HG02885 (cell line): ENCODE results near the gene USP22.
A peak's percentile ranks its signal among the peaks of the same experiment; 100 is the strongest.
"Not testable (repeated sequence)": the region's sequence is repeated elsewhere in the genome, so short reads cannot be mapped to it uniquely, and the experiment has no call there.

Source experiments
- ATAC-seq: cut with Tn5 transposase; IDR thresholded peaks from one replicate; pipeline ENCODE4 v1.9.1; 2021; ENCODE audit warnings: mild to moderate bottlenecking; ENCODE audit not compliant: unreplicated experiment, poor library complexity

Gene USP22

DNA sequence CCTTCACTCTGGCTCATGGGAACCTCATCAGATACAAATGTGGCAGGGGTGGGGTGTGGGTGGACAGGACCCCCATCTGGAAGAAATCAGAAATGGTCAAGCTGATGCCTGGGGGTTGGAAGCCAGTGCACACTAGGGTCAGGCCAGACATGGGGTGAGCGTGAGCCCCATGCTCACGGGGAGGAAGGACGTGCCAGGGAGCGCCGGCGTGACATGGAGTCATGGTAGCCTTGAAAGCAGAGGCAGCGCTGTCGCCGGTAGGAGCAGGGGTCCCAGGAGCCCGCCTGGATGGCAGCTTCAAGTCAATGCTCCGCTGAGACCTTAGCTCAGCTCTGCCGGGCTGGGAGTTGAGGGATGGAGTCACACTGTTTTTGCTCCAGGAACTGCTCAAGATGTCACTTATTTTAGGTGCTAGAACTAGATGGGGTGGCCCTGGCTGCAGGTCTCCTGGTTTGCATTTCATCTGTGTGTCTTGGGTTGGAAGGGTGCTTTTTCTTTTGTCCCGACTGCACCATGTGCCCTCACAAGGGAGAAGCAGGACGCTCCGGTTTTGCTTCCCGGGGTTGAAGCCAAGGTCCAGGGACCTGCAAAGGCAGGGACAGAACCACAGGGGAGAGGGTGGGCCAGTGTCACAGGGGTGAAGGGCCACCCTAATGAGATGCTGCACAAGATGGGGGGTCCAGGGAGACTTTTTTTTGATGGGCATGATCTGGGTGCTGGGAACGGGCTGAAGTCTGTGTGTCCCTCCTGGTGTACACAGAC, 51.4 kb downstream of the USP22 start:
- no peak for ATAC-seq

DNA sequence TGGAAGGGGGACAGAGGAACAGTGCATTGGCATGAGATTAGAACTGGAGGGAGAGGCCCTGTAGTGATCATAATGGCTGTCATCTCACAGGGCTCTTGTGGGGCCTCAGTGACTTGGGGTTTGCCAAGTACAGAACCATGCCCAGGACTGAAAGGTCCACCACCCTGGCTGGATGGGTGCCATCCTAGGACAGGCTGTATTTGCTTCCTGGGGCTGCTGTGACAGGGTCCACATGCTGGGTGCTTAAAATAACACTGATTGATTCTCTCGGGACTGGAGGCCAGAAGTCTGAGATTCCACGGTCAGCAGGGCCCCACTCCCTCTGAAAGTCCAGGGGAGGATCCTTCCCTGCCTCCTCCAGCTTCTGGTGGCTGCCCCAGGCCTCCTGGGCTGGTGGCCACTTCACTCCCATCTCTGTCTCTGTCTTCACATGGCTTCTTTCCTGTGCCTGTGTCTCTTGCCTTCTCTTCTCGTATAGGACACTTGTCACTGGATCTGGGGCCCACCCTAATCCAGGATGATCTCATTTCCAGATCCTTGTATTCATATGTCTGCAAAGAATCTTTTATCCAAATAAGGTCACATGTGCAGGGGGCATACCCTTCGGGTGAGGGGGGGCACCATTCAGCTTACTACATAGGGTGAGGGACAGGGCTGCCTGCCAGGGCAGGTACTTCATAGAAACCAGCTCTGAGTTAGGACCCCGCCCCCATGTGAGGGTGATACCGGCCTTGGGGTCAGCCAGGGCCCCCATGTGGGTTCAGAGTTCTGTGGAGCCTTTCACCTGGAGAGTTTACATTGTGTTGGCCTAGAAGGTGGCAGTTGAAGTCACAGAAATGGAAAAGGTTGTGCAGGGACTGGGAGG, 52.6 kb downstream of the USP22 start:
- no peak for ATAC-seq

DNA sequence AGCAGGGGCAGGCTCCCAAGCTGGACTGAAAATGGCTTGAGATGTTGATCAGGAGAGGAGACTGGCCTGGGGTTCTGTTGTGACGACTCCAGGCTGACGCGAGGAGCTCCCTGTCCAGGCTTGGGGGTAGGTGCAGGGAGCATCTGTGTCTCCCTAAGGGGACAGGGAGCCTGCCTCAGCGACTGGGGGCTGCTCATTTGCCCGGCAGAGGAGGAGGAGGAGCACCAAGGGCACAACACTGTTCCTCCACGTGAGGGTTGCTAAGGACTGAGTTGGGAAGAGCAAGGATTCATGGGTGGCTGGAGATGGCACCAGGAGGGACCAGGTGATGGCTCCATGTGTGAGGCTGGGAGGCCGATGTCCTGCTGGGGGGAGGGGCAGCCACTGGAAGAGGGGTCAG, 53.3 kb downstream of the USP22 start:
- no peak for ATAC-seq

DNA sequence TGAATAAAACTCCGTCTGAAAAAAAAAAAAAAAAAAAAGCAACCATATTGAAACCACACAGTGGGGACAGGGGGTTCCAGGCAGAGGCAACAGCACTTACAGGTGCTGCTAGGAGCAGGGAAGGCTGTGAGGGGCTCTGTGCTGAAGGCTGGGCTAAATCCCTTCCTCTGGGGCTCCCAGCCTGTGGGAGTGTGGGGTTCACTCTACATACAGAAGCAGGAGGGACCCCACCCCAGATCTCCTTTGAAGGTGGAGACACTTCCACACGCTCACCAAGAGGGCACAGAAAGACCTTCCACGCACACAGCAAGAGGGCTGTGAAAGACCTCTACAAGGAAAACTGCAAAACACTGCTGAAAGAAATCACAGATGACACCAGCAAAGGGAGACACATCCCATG, 53.9 kb downstream of the USP22 start:
- no peak for ATAC-seq

DNA sequence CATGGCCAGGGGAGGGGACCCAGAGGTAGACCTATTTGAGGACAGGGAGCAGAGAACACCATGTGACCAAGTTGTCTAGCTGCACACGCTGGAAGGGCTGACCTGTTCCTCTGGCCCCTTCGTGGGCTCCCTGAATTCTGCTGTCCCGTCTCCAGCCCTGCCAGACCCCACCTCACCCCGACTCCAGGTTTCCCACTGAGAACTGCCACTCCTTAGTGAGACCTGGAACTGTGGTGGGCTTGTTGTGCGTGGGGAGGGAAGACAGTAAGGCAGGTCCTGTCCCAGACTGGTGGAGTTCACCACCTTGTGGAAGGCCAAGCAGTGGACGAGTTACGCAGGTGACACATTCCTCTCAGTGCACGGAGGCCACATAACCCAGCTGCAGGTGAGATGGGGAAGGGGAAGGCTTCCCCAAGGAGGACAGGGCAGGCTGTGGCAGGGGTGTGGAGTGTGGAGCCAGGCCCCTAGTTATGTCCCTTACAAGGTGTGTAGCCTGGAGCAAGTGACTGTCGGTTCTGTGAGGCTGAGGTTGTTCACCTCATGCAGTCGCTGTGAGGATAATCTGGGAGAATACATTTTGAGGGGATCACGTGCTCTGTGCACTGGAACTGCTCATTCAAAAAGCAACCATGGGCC, 54.7 kb downstream of the USP22 start:
- ATAC-seq = no peak

DNA sequence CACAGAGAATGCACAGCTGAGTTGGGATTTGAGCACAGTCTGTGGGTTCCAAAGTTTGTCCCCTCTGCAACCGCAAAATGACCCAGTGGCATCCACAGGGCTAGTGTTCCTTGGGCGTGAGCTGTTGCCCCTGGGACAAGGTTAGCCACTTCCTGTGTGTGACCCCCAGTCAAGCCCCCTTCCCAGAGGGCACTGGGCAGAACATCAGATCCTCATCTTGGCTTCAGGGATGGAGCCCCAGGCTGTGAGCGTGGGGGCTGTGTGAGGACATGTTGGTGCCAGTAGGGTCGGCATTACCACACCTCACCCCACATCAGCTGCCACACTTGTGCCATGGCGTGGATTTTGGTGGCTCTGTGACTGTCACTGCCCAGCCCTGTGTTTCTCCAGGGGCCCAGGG, 55.3 kb downstream of the USP22 start:
- ATAC-seq = no peak

DNA sequence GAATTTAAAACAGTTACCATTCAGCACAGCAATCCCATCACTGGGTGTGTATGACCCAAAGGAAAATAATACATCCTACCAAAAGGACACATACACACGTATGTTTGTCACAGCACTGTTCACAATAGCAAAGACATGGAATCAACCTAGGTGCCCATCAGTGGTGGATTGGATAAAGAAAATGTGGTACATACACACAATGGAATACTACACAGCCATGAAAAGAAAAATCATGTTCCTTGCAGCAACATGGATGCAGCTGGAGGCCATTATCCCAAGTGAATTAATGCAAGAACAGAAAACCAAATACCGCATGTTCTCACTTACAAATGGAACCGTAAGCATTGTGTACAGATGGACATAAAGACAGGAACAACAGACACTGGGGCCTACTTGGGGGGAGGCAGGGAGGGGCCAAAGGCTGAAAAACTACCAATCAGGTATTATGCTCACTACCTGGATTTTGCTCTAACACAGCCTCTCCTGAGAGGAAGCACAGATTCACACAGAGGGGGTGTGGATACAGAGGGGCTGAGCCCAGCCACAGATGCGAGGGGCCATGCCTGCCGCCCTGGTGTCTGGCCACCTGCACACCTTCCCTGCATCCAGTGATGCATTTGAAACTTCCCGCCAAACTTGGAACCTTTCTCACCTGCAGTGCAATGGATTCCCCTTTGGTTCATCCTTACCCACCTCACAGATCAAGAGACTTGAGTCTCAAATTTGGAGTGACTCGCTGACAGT, 55.9 kb downstream of the USP22 start:
- no peak for ATAC-seq

DNA sequence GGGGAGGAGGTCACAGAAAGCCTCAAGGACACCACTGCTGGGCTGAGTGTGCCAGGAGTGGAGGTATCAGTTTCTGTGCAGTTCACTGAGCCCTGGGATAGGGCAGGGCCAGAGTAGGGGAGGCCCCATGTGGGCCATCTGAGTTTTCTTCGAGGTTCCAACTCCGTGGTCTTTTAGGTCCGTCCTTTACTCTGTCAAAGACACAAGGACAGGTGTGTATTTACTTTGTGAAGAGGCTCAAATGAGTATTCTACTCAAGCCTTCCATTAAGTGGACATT, 59.5 kb downstream of the USP22 start:
- ATAC-seq = no peak

DNA sequence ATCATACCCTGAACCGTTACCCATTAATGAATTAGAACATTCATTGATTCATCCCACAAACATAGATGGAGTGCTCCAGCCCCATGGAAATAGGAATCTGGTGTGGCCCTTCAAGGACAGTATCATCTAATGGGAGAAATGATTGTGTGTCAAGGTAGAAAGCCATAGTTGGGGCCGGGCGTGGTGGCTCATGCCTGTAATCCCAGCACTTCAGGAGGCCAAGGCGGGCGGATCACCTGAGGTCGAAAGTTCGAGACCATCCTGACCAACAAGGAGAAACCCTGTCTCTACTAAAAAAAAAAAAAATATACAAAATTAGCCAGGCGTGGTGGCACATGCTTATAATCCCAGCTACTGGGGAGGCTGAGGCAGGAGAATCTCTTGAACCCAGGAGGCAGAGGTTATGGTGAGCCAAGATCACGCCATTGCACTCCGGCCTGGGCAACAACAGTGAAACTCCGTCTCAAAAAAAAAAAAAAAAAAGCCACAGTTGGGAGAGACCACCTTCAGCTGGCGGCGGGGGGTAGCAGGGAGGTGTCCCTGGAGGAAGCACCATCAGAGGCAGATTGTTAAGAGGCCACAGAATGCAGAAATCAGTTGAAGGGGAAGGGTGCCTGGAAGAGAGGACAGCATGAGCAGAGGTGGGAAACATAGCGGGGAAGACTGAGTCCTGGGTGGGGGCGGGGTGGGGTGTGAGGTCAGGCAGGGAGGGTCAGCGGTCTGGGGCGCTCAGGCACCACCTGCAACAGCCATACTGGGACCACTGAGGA, 60.0 kb downstream of the USP22 start:
- ATAC-seq = no peak

DNA sequence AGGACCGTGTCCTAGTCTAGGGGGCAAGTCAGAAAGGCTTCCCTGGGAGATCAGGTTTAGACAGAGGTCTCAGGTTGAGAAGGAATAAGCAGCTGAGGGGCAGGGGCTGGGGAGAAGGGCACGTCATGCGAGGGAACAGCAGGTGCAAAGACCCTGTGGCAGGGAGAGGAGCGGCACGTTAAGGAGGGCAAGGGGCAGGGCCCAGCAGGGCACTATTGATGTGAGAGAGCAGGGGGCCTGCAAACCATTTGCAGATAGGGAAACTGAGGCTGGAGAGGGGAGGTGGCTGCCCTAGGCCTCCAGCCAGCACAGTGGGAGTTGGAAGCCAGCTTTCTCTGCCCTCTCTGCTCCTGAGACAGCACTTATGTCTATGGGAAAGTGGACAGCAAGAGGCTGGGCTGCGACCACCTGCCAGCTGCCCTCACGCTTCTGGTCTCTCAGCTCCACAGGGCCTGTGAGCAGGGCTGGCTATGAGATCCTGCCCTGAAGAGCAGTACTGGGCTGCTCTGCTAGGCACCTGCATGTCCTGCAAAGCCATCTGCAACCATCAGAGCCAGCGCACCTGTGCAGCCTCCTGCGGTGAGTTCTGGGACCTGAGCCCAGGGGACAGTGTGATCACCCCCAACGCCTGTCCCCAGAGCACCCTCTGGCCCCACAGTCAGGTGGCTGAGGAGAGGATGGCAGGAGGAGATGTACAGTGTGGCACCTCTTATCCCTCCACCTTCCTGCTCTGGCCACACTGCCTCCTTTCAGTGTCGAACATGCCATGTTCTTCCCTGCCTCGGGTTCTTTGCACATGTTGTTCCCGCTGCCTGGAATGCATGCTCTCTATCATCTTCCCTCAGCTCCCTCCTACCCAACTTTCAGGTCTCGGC, 61.5 kb downstream of the USP22 start:
- no peak for ATAC-seq

DNA sequence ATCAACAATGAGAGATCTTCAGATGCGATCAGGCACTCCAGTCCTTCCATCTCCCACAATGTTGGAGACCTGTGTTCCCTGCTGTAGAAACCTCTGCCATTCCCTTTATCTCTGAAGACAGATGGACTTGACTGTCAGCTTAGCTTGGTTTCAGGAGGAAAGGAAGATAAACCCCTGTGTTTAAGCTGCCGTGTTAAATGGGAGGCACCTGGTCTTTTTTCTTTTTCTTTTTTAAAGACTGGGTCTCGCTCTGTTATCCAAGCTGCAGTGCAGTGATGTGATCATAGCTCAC, 63.1 kb downstream of the USP22 start:
- no peak for ATAC-seq

DNA sequence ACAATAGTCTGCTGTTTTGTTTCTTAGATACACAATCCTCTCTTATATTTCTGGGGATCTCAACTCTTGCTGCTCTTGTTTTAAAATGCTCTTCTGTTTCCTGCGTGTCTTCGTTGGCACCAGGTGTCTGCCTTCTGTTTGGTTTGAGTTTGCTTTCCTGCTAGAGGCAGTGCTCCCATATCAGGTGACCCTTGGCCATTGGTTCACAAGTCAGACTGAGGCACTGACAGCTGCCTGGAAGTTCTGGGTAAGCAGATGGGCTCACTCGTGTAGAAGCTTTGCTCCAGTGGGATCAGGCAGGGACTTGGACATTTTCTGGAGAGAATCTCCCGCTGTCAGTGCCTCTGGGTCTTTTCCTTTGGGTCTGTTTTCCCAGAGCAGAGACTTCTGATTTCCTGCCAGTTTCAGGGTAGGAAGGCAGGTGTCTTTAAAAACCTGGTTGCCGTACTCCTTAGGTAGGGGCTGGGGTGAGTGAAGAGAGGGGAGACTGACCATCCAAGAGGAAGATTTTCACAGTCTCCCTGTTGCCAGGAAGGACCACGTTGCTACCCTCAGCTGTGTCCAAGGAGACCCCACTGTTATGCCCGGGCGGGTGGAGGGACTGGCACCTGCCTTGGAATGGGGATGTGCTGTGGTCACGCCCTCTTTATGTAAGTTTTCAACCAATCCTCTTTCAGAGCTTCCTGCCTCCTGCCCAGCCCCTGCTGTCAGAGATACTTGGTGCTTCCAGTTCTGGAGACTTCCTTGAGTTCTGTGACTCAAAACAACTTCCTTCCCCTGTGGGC, 63.6 kb downstream of the USP22 start:
- ATAC-seq = not testable (repeated sequence)

DNA sequence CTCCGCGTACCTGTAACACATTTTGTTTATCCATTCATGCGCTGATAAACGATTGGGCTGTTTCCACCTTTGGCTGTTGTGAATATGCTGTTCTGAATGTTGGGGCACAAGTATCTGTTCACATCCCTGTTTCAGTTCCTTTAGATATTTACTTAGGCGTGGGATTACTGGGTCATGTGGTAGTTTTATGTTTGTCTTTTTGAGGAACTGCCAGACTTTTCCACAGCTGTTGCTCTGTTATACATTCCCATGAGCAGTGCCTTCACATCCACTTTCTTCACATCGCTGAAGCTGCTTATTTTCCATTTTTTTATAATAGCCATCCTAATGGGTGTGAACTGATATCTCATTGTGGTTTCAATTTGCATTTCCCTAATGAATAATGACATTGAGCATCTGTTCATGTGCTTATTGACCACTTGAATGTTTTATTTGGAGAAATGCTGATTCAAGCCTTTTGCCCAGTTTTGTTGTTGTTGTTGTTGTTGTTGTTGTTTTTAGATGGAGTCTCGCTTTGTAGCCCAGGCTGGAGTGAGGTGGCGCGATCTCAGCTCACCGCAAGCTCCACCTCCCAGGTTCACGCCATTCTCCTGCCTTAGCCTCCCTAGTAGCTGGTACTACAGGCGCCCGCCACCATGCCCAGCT, 65.1 kb downstream of the USP22 start:
- not testable (repeated sequence) for ATAC-seq

DNA sequence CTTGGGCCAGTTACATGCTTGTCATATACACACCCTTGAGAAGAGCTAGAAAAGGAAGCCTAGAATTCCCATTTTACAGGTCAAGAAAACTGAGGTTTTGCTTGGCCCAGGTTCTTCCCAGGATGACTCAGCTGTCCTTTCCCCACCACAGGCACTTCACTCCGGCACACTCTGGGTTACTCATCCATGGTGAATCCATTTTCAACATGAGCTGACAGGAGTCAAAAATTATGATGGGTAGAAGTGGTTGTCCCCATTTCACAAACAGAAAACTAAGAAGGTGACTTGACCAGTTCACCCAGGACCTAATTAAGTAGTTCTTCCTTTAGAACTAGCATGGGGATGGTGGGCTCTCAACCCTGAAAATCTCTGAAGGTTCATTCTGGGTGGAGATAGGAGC, 67.2 kb downstream of the USP22 start:
- ATAC-seq = no peak

DNA sequence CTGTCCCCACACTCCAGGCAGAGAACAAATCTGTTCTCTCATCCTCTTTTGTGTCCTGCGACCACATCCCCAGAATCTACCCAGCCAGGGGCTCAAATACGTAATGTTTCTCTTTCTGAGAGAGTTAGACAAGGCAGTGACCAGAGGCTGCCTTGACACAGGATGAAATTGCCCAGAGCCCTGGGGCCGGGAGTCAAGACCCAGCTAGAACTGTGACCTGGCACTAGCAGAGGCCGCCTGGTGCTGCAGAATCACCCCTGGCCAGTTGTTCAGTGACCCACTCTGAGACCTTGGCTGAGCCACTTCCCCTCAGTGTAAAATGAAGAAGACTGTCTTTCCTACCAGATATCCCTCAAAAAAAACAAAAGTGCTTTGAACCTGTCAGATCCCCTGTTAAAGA, 72.5 kb downstream of the USP22 start:
- no peak for ATAC-seq

DNA sequence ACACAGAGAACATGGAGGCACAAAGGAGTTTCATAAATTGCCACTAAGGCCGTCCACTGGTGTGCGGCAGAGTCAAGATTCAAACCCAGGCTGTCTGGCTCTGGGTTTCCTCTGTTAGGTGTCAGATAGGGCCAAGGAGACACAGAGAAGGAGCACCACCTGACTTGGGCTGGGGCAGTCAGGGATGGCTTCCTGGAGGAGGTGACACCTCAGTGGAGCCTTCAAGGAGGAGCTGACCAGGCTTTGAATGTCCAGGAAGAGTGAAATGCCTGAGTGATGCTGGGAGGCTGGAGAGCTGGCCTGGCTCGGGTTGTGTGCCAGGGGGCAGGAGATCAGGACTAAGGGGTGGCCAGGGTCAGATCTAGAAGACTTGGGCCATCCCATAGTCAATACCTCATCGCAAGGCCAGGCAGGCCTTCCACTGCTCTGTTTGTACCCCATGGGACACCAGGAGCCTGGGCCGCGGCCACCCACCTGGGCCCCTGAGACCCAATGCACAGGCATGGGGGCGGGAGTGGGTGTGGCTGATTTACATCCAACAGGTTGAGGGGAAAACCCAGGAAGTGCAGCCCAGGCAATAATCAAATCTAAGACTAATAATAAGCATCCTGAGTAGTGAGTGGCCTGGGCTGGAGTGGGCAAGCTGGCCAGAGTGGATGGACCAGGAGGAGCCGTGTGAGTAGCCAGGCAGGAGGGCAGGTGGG, 73.7 kb downstream of the USP22 start:
- no peak for ATAC-seq

DNA sequence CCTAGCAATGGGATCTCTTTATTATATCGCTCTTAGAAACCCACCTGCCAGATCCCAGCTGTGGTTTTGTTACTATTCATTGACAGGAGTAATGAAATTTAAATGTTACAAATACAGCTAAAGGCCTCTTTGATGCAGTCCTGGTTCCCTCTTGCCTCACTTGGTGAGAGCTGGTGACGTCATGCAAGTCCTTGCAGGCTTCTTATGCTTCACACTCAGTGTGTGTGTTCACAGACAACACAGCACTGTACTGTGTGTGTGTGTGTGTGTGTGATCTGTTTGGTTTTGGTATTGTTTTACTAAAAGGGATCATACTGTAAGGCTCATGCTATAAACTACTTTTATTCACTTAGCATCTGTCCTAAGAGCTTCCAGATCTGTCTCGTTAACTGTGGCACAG, 75.0 kb downstream of the USP22 start:
- no peak for ATAC-seq

DNA sequence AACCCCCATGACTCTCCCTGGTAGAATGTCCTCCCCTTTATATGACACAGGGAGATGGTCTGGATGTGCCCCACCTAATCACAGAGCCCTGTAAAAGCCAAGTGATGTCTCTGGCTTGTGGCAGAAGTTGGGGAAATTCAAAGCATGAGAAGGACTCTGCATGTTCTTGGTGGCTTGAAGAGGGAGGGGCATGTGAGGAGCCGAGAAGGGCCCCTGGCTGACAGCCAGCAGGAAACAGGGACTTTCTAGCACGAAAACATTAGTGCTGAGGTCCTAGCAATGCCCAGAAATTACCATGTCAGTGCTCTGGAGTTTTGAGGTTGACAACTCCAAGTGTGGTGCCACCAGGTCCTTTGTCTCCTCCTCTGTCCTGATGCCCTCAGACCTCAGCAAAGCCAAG, 75.9 kb downstream of the USP22 start:
- peak; percentile 68 for ATAC-seq
